Kidney (tissue), 14 donors: ENCODE measurements around the gene ANKUB1. TPM values are rescaled to one million over a fixed set of nuclear protein-coding genes. Genes with fewer than 3 reads are reported as not detected.

Experiments used
- DNase-seq, 5 donors: peaks; one replicate each; pipeline ENCODE4 v3.0.0-alpha.2; 2013 to 2020
- FAIRE-seq: peaks from 2 replicates; lab custom pipeline; 2012; peaks lifted over from hg19 to GRCh38; lab: Jason Lieb, UNC
- H3K27ac ChIP-seq, 2 donors: one replicate each; pipeline ENCODE4 v1.7.0; 2013; ENCODE audit warnings: low read depth in 2 of 2, low read length in 2 of 2, inconsistent platforms in 1 of 2
- H3K27me3 ChIP-seq: one replicate; pipeline ENCODE4 v1.7.1; 2013; ENCODE audit warnings: low read length, inconsistent platforms; ENCODE audit not compliant: control insufficient read depth, insufficient read depth
- H3K36me3 ChIP-seq, 3 donors: one replicate each; pipeline versions ENCODE4 v1.7.0 to v1.7.1; 2013; ENCODE audit warnings: low read length in 3 of 3, control low read depth in 1 of 3, inconsistent platforms in 1 of 3; ENCODE audit not compliant: insufficient read depth in 3 of 3, control insufficient read depth in 2 of 3
- H3K4me1 ChIP-seq, 3 donors: one replicate each; pipeline versions ENCODE4 v1.7.0 to v1.7.1; 2013; ENCODE audit warnings: low read length in 3 of 3, inconsistent platforms in 1 of 3, low read depth in 1 of 3; ENCODE audit not compliant: control insufficient read depth in 2 of 3, insufficient read depth in 2 of 3
- H3K4me3 ChIP-seq, 3 donors: one replicate each; pipeline versions ENCODE4 v1.7.0 to v1.8.1; 2013; ENCODE audit warnings: low read length in 3 of 3, control low read depth in 1 of 3, inconsistent platforms in 1 of 3
- H3K9ac ChIP-seq, 3 donors: one replicate each; pipeline versions ENCODE4 v1.7.0 to v1.7.1; 2013; ENCODE audit warnings: low read length in 3 of 3, control low read depth in 1 of 3, inconsistent platforms in 1 of 3
- H3K9me3 ChIP-seq, 3 donors: one replicate each; pipeline versions ENCODE4 v1.7.0 to v1.7.1; 2013; ENCODE audit warnings: low read length in 3 of 3, control low read depth in 1 of 3, inconsistent platforms in 1 of 3; ENCODE audit not compliant: control insufficient read depth in 2 of 3, insufficient read depth in 1 of 3
- intact Hi-C: fragments of 100-400 bp; cut with DNase I; formaldehyde crosslinking; loops from one replicate; pipeline ENCODE4 v1.11.1; 2022
- polyA plus RNA-seq: library from polyadenylated mRNA; stranded (reverse); fragments of 350-450 nt; fragmentation: Illumina TruSeq; extraction: RNeasy Lipid Tissue Mini Kit (QIAGEN cat#74804); gene quantifications from one replicate; pipeline ENCODE4 v1.2.3, GENCODE V29; 2014; ENCODE audit warnings: low read depth, low replicate concordance; ENCODE audit not compliant: insufficient read depth
- total RNA-seq: library from RNA; stranded (reverse); fragmentation: NEBNext Ultra II Directional; extraction: Animal tissue kit (Norgen Biotek cat#: 25700); gene quantifications from one replicate; pipeline ENCODE4 v1.2.1, GENCODE V29; 2021
- TF ChIP-seq, protein P1 (sequence below): IDR thresholded peaks from 3 replicates; pipeline ENCODE4 v1.5.1; 2012; ENCODE audit warnings: mild to moderate bottlenecking, moderate library complexity, borderline replicate concordance; ENCODE audit not compliant: insufficient read depth; ENCODE audit errors: extremely low read depth
- donor health status: control.
- donor health status: control.
- donor health status: control.
- donor health status: control.
- donor health status: control.
- donor health status: DM: yes; HTN: yes; CAD: no.
- donor health status: Normal renal cell carcinoma (clear cell type).

Gene ANKUB1
- total and polyA plus RNA-seq, 2 donors from 2014 or later: not detected

DNA sequence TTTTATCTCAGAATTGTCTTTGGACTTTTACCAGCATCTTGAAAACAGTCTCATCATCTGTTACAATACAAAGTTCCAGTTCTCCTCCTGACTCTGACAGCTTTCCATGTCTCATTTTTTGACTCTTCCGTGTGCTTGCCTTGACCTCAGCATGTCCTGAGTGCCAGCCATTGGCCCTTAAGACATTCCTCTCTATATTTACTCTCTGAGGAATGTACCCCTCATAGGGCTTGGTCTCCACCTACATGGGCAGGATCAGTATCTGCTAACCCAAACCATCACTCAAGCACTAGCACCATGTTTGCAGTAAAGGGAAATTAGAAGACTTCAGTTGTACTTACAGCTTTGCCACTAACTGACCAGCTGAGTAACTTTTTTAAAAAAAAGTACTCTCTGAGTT, 16.2 kb downstream of the ANKUB1 start:
- H3K27me3 ChIP-seq: no peaks in the 10 kb centered on the region
- H3K27ac ChIP-seq: no peak overlapping the region
- no peak overlapping the region for H3K4me3 ChIP-seq
- no peak overlapping the region for H3K9ac ChIP-seq
- no peaks in the 10 kb centered on the region for H3K4me1 ChIP-seq
- TF ChIP-seq, protein P1, sequence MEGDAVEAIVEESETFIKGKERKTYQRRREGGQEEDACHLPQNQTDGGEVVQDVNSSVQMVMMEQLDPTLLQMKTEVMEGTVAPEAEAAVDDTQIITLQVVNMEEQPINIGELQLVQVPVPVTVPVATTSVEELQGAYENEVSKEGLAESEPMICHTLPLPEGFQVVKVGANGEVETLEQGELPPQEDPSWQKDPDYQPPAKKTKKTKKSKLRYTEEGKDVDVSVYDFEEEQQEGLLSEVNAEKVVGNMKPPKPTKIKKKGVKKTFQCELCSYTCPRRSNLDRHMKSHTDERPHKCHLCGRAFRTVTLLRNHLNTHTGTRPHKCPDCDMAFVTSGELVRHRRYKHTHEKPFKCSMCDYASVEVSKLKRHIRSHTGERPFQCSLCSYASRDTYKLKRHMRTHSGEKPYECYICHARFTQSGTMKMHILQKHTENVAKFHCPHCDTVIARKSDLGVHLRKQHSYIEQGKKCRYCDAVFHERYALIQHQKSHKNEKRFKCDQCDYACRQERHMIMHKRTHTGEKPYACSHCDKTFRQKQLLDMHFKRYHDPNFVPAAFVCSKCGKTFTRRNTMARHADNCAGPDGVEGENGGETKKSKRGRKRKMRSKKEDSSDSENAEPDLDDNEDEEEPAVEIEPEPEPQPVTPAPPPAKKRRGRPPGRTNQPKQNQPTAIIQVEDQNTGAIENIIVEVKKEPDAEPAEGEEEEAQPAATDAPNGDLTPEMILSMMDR: no peak
- FAIRE-seq: no peak
- no peaks in the 10 kb centered on the region for H3K36me3 ChIP-seq
- DNase-seq: no peak
- no peaks in the 10 kb centered on the region for H3K9me3 ChIP-seq
- intact Hi-C loops: no loop called here

DNA sequence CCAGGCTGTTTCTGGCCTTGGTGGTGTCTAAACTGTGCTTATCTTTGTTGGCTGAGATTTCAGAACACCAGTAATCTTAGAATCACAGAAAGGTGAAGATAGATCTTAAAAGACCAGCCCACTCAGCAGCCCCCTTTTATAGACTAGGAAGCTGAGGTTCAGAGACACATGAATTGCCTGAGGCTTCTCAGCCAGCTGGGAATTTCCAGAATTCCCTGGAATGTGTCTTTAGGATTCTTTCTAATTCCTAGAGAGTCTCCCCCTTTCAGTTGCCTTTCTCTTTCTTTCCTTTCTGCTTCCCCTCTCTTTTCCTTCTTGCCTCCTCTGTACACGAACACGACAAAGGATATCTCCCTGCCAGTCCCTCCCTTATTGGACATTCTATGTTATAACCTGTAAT, 19.5 kb downstream of the ANKUB1 start:
- no peaks in the 10 kb centered on the region for H3K36me3 ChIP-seq
- H3K9me3 ChIP-seq: no peaks in the 10 kb centered on the region
- FAIRE-seq (no peak), DNase-seq (no peak)
- intact Hi-C loops: no loop called here
- no peak overlapping the region for H3K27ac ChIP-seq
- no peaks in the 10 kb centered on the region for H3K27me3 ChIP-seq
- TF ChIP-seq, protein P1: no peak
- no peak overlapping the region for H3K9ac ChIP-seq
- H3K4me3 ChIP-seq: no peak overlapping the region
- H3K4me1 ChIP-seq: no peaks in the 10 kb centered on the region

DNA sequence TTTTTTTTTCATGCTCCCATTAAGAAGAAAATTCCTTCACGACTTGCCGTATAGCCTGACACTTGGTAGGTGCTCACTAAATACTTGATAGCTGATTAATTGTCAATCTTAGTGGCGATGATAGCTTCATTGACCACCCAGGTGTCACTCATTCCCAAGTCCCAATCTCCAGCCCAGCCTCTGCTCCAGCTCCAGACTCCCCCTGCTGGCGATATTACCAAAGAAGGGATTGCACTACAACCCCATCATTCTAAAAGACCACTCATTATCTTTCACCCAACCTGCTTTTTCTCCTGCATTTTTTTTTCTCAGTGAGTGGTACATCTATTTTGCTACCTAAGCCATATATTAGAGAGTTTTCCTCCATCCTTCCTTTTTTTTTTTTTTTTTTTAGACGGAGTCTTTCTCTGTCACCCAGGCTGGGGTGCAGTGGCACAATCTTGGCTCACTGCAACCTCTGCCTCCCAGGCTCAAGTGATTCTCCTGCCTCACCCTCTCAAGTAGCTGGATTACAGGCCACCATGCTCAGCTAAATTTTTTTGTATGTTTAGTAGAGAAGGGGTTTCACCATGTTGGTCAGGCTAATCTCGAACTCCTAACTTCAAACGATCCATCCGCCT, 20.6 kb downstream of the ANKUB1 start:
- Histone ChIP-seq H3K27ac (no peak overlapping the region), H3K4me3 (no peak overlapping the region), H3K9me3 (no peaks in the 10 kb centered on the region), H3K9ac (no peak overlapping the region), H3K36me3 (no peaks in the 10 kb centered on the region), H3K4me1 (no peaks in the 10 kb centered on the region), H3K27me3 (no peaks in the 10 kb centered on the region)
- FAIRE-seq: no peak
- intact Hi-C loops: no loop called here
- TF ChIP-seq, protein P1: peak; percentile 71
- peak in 4 of 5 donors; percentile 30 to 63 (median 38) for DNase-seq

DNA sequence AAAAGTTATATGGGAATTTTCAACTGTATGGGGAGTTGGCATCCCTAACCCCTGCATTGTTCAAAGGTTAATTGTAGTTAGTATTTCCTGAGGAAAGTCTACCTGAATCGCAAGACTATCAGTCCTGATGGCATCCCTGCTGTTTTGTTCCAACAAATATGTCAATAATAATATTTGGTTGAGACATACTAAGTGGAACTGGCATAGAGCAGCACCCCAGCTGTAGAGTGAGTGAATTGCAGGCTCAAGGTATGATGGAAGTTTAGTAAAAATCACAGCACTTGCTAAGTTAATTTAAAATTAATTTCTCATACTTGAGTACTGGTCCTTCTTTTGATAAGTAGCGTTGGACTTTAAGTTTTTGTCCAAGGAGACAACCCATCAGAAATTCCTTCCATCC, 22.1 kb downstream of the ANKUB1 start:
- no peak overlapping the region for H3K4me3 ChIP-seq
- DNase-seq: no peak
- intact Hi-C loops: no loop called here

More for the DNA sequence above, 22.1 kb downstream of the ANKUB1 start:
- H3K27ac ChIP-seq: no peak overlapping the region
- no peaks in the 10 kb centered on the region for H3K36me3 ChIP-seq
- TF ChIP-seq, protein P1: no peak
- H3K27me3 ChIP-seq: no peaks in the 10 kb centered on the region
- no peak overlapping the region for H3K9ac ChIP-seq
- FAIRE-seq: no peak
- H3K4me1 ChIP-seq: no peaks in the 10 kb centered on the region
- H3K9me3 ChIP-seq: no peaks in the 10 kb centered on the region
